AG10803 (cell line): ENCODE results near the gene RLN1.

Experiments
- DNase-seq: peaks from one replicate; pipeline ENCODE4 v3.0.0; 2010; ENCODE audit warnings: low read depth
- H3K4me3 ChIP-seq: 2 replicates; pipeline ENCODE4 v1.5.1; 2011; ENCODE audit warnings: mild to moderate bottlenecking, low read length, control low read depth
- TF ChIP-seq, protein P1 (sequence below): conservative IDR thresholded peaks from 2 replicates; pipeline ENCODE4 v1.5.1; 2011; ENCODE audit warnings: mild to moderate bottlenecking, low read length, control low read depth, inconsistent platforms

Gene RLN1

GRCh38 chr9:5364294-5365024 is 24.8 kb upstream of the RLN1 start:
- DNase-seq: peak; percentile 28
- TF ChIP-seq, protein P1, sequence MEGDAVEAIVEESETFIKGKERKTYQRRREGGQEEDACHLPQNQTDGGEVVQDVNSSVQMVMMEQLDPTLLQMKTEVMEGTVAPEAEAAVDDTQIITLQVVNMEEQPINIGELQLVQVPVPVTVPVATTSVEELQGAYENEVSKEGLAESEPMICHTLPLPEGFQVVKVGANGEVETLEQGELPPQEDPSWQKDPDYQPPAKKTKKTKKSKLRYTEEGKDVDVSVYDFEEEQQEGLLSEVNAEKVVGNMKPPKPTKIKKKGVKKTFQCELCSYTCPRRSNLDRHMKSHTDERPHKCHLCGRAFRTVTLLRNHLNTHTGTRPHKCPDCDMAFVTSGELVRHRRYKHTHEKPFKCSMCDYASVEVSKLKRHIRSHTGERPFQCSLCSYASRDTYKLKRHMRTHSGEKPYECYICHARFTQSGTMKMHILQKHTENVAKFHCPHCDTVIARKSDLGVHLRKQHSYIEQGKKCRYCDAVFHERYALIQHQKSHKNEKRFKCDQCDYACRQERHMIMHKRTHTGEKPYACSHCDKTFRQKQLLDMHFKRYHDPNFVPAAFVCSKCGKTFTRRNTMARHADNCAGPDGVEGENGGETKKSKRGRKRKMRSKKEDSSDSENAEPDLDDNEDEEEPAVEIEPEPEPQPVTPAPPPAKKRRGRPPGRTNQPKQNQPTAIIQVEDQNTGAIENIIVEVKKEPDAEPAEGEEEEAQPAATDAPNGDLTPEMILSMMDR: no peak
- H3K4me3 ChIP-seq: no peak overlapping the region

- H3K4me3 ChIP-seq: no peak overlapping the region
- TF ChIP-seq, protein P1: no peak
- DNase-seq: peak; percentile 30
Observed at GRCh38 chr9:5361326-5362010, 21.8 kb upstream of the RLN1 start.

DNA sequence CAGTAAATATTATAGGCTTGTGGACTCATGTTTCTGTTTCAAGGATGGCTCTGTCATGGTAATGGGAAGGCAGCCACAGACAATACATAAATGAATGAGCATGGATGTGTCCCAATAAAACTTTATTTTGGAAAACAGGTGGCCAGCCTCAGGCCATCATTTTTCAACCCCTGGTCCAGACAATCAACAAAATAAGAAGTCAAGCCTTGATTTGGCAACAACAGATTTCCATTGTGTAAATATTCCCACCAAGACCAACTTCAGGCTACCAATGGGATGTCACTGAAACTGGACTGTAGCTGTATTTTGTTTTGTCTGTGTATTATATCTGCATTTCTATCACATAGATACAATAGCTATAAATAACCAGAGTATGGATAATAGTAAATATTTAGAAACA is 20.7 kb upstream of the RLN1 start:
- H3K4me3 ChIP-seq: no peak overlapping the region
- no peak for DNase-seq
- TF ChIP-seq, protein P1: no peak

- TF ChIP-seq, protein P1: no peak
- DNase-seq: peak; percentile 16
- H3K4me3 ChIP-seq: no peak overlapping the region
Observed at GRCh38 chr9:5357431-5358105, 17.9 kb upstream of the RLN1 start.

GRCh38 chr9:5355817-5356216 is 16.1 kb upstream of the RLN1 start:
- H3K4me3 ChIP-seq: no peak overlapping the region
- TF ChIP-seq, protein P1: no peak
- DNase-seq: no peak

DNA sequence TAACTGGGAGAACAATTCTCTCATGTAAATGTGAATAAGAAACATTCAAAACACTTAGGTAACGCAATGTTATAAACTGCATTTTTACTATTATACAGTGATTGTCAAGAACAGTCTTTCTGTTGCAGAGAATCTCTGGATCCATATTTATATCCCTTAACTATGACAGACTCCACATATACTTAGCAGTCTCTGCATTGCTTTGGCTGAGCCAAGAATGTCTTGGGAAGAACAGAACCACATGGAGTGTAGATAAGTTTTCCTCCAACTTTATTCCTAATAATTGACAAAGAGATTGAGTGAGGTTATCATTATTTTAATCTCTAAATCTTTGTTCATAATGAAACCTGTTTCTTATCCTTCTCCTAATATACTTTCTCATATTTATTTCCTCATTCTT is 15.6 kb upstream of the RLN1 start:
- DNase-seq: no peak
- TF ChIP-seq, protein P1: no peak
- H3K4me3 ChIP-seq: no peak overlapping the region
